ENCODE results near the gene CHID1. TPM values are rescaled to one million over a fixed set of nuclear protein-coding genes. Genes with fewer than 3 reads are reported as not detected.

CHID1 gene
- total and polyA plus RNA-seq, 9 of the 15 experiments (the other 6 are each of a cell fraction or from before 2014, with no cell fraction given) = 15.1 to 108 (median 39.8) TPM

- POLR2A ChIA-PET = interaction anchor here (0.6 kb wide), 1 partner anchor 56 kb away, joined by 5 read pairs; no protein-coding TSS in a partner anchor
- FAIRE-seq = no peak
- Histone ChIP-seq H3K4me3 (no peak overlapping the region), H3K36me3 (ENCODE audit: control insufficient read depth, insufficient read depth, low read length) (peaks cover 87% of the 10 kb centered on the region), H3K9me1 (ENCODE audit: control insufficient read depth, insufficient read depth, low read length) (peaks cover 3% of the 10 kb centered on the region), H3K4me1 (replicated peaks in 1 of 2; ENCODE audit: control insufficient read depth in 2 of 2, insufficient read depth in 2 of 2, low read length in 2 of 2) (peaks cover 0 to 37% of the 10 kb centered on the region in 2 experiments; a peak in 1 of 5 replicates), H3K27ac (ENCODE audit: extremely low read depth, low read depth, low read length) (no peak overlapping the region), H3K27me3 (ENCODE audit: control insufficient read depth in 2 of 2, insufficient read depth in 2 of 2, low read length in 2 of 2) (no peaks in the 10 kb centered on the region), H3K79me2 (ENCODE audit: control insufficient read depth, insufficient read depth, low read length) (peaks cover 3% of the 10 kb centered on the region; the same call in 2 of the 3 replicates), H3K9ac (ENCODE audit: insufficient read depth in 1 of 2, low read depth in 2 of 2, low read length in 2 of 2) (peak overlapping the region in 1 of 2 experiments; percentile 31; a peak in 1 of 4 replicates), H3K4me2 (ENCODE audit: insufficient read depth, low read length) (no peak overlapping the region), H4K20me1 (replicated peaks; ENCODE audit: control insufficient read depth, insufficient read depth, low read length) (no peaks in the 10 kb centered on the region), H3K9me3 (replicated peaks; ENCODE audit: control insufficient read depth, insufficient read depth, low read depth, low read length) (no peaks in the 10 kb centered on the region), H2AFZ (ENCODE audit: low read depth, low read length) (no peak overlapping the region)
- DNase-seq (ENCODE audit: extremely low read depth in 1 of 4, low spot score in 3 of 4) = no peak
- no peak for ATAC-seq
- WGBS (ENCODE audit: insufficient coverage, low coverage, missing lambda C conversion rate) = 91% methylated on average over 15 of the region's 19 CpGs
- BruUV-seq (replicated peaks) = TSS peak; percentile 23
- in situ Hi-C loops (cut with MboI) = no loop called here
- TF ChIP-seq KAT2B (IDR thresholded peaks at IDR 0.05; ENCODE audit: low read depth, low read length) = no peak
- 0 out of 2 replicates have a peak, but pooled peaks have one; percentile 27 for TF ChIP-seq POLR2A (conservative IDR thresholded peaks at IDR 0.05)
- no peak for TF ChIP-seq EHMT2 (IDR thresholded peaks at IDR 0.05)
- TF ChIP-seq HCFC1 (IDR thresholded peaks at IDR 0.05; ENCODE audit: low read depth, low read length) = no peak
- CTCF ChIA-PET (ENCODE audit: low intra/inter-chr PET ratio) = no interaction called here
- intact Hi-C loops (cut with micrococcal nuclease) = no loop called here
These were observed 9.1 kb downstream of the CHID1 start for GRCh38 chr11:901452-902061.

GRCh38 chr11:900545-900944 lies 10.1 kb downstream of the CHID1 start:
- intact Hi-C loops (cut with micrococcal nuclease) = no loop called here
- FAIRE-seq = no peak
- ATAC-seq = no peak
- no peak overlapping the region for H3K9ac ChIP-seq (ENCODE audit: insufficient read depth in 1 of 2, low read depth in 2 of 2, low read length in 2 of 2)
- no peaks in the 10 kb centered on the region for H3K9me3 ChIP-seq (replicated peaks; ENCODE audit: control insufficient read depth, insufficient read depth, low read depth, low read length)
- H3K4me3 ChIP-seq = no peak overlapping the region
- no peak overlapping the region for H3K4me2 ChIP-seq (ENCODE audit: insufficient read depth, low read length)
- ChIA-PET POLR2A (interaction anchor here (0.6 to 1.0 kb wide), 2 partner anchors 55 to 57 kb away, joined by 3 to 5 read pairs; partner anchors contain the start of gene TSPAN4), CTCF (ENCODE audit: low intra/inter-chr PET ratio) (interaction anchor here (0.6 kb wide), 1 partner anchor 615 kb away, joined by 3 read pairs; no protein-coding TSS in a partner anchor)
- H4K20me1 ChIP-seq (replicated peaks; ENCODE audit: control insufficient read depth, insufficient read depth, low read length) = no peaks in the 10 kb centered on the region
- peaks cover 3% of the 10 kb centered on the region for H3K9me1 ChIP-seq (ENCODE audit: control insufficient read depth, insufficient read depth, low read length)
- peaks cover 0 to 42% of the 10 kb centered on the region in 2 experiments; a peak in 1 of 5 replicates for H3K4me1 ChIP-seq (replicated peaks in 1 of 2; ENCODE audit: control insufficient read depth in 2 of 2, insufficient read depth in 2 of 2, low read length in 2 of 2)
- DNase-seq (ENCODE audit: extremely low read depth in 1 of 4, low spot score in 3 of 4) = no peak
- no peaks in the 10 kb centered on the region; the same call in 2 of the 3 replicates for H3K79me2 ChIP-seq (ENCODE audit: control insufficient read depth, insufficient read depth, low read length)
- in situ Hi-C loops (cut with MboI) = no loop called here
- BruUV-seq (replicated peaks) = no TSS peak
- 96% methylated on average over 7 of the region's 7 CpGs for WGBS (ENCODE audit: insufficient coverage, low coverage, missing lambda C conversion rate)
- no peak overlapping the region for H2AFZ ChIP-seq (ENCODE audit: low read depth, low read length)
- no peak overlapping the region for H3K27ac ChIP-seq (ENCODE audit: extremely low read depth, low read depth, low read length)
- peaks cover 79% of the 10 kb centered on the region for H3K36me3 ChIP-seq (ENCODE audit: control insufficient read depth, insufficient read depth, low read length)
- H3K27me3 ChIP-seq (ENCODE audit: control insufficient read depth in 2 of 2, insufficient read depth in 2 of 2, low read length in 2 of 2) = no peaks in the 10 kb centered on the region
- TF ChIP-seq FOXJ3 (CRISPR knock-in tag; IDR thresholded peaks at IDR 0.05) (no peak), ATF3 (IDR thresholded peaks at IDR 0.05) (no peak), ATF3 (CRISPR knock-in tag; conservative IDR thresholded peaks at IDR 0.05) (no peak), ZNF253 (CRISPR knock-in tag; conservative IDR thresholded peaks at IDR 0.05) (no peak), RBM17 (IDR thresholded peaks at IDR 0.05; ENCODE audit: borderline replicate concordance, low read depth, low read length) (no peak), DPF2 (IDR thresholded peaks at IDR 0.05) (no peak), BDP1 (IDR thresholded peaks at IDR 0.05; ENCODE audit: insufficient read depth, insufficient read length) (no peak), ATF2 (CRISPR knock-in tag; IDR thresholded peaks at IDR 0.05) (no peak), ZKSCAN1 (IDR thresholded peaks at IDR 0.05; ENCODE audit: low read depth, low read length) (no peak), MXI1 (IDR thresholded peaks at IDR 0.05; ENCODE audit: low read depth, low read length) (no peak), NFRKB (IDR thresholded peaks at IDR 0.05; ENCODE audit: low read depth) (no peak), ZNF274 (IDR thresholded peaks at IDR 0.05; ENCODE audit: borderline replicate concordance, low read depth, low read length) (no peak)
